GM23338 (cell line): ENCODE results near the gene TMEM178B. TPM values are rescaled to one million over a fixed set of nuclear protein-coding genes. Genes with fewer than 3 reads are reported as not detected.

ENCODE experiments used
- ATAC-seq: fragments of 200-7000 bp; cut with Tn5 transposase; 3 replicates; pipeline ENCODE4 v1.9.1; 2020
- DNase-seq: peaks from one replicate; pipeline ENCODE4 v3.0.0-alpha.2; 2015; ENCODE audit warnings: low spot score
- H2AFZ ChIP-seq: fragments of 200-600 bp; sonication (generic); 2 replicates; pipeline ENCODE4 v1.8.0; 2016; ENCODE audit warnings: antibody characterized with exemption, mild to moderate bottlenecking, moderate library complexity
- H3F3A ChIP-seq: fragments of 200-600 bp; sonication (generic); replicated peaks from 2 replicates; pipeline ENCODE4 v1.8.0; 2017; ENCODE audit warnings: antibody characterized with exemption, mixed run types, low read depth
- H3K27ac ChIP-seq: fragments of 200-600 bp; sonication (generic); 2 replicates; pipeline ENCODE4 v1.6.1; 2016; ENCODE audit warnings: low read depth
- H3K27me3 ChIP-seq: fragments of 200-600 bp; sonication (generic); 2 replicates; pipeline ENCODE4 v1.8.0; 2016; ENCODE audit warnings: mild to moderate bottlenecking, mixed run types, moderate library complexity; ENCODE audit not compliant: insufficient read depth
- H3K36me3 ChIP-seq: fragments of 200-600 bp; sonication (generic); 2 replicates; pipeline ENCODE4 v1.8.0; 2016; ENCODE audit warnings: mild to moderate bottlenecking; ENCODE audit not compliant: insufficient read depth
- H3K4me1 ChIP-seq: fragments of 200-600 bp; sonication (generic); 2 replicates; pipeline ENCODE4 v1.8.0; 2016; ENCODE audit warnings: mild to moderate bottlenecking, moderate library complexity; ENCODE audit not compliant: insufficient read depth
- H3K4me2 ChIP-seq: fragments of 200-600 bp; sonication (generic); 2 replicates; pipeline ENCODE4 v1.7.1; 2017; ENCODE audit warnings: mixed run types
- H3K4me3 ChIP-seq: fragments of 200-600 bp; sonication (generic); 2 replicates; pipeline ENCODE4 v1.6.1; 2016; ENCODE audit warnings: mixed run types
- H3K79me2 ChIP-seq: fragments of 200-600 bp; sonication (generic); replicated peaks from 2 replicates; pipeline ENCODE4 v1.8.0; 2017; ENCODE audit warnings: mild to moderate bottlenecking; ENCODE audit not compliant: insufficient read depth
- H3K9me2 ChIP-seq: fragments of 200-600 bp; sonication (generic); 2 replicates; pipeline ENCODE4 v1.8.0; 2017; ENCODE audit not compliant: insufficient read depth
- H4K20me1 ChIP-seq: fragments of 200-600 bp; sonication (generic); replicated peaks from 2 replicates; pipeline ENCODE4 v1.8.0; 2017; ENCODE audit warnings: mild to moderate bottlenecking; ENCODE audit not compliant: insufficient read depth
- H3K27ac Mint-ChIP-seq: 2 replicates; pipeline ENCODE4 v1.8.0; 2020; ENCODE audit warnings: inconsistent platforms, mild to moderate bottlenecking, moderate library complexity, mixed read lengths
- H3K27me3 Mint-ChIP-seq: 3 replicates; pipeline ENCODE4 v1.8.0; 2022; ENCODE audit warnings: low read depth, mild to moderate bottlenecking, moderate library complexity, mixed read lengths, inconsistent platforms; ENCODE audit not compliant: insufficient read depth, poor library complexity
- H3K36me3 Mint-ChIP-seq: 3 replicates; pipeline ENCODE4 v1.8.0; 2021; ENCODE audit warnings: low read depth, mild to moderate bottlenecking, inconsistent platforms, moderate library complexity, mixed read lengths
- H3K4me1 Mint-ChIP-seq: 3 replicates; pipeline ENCODE4 v1.8.0; 2020; ENCODE audit warnings: mild to moderate bottlenecking, inconsistent platforms, mixed read lengths
- H3K4me3 Mint-ChIP-seq: 3 replicates; pipeline ENCODE4 v1.8.0; 2021; ENCODE audit warnings: moderate library complexity, mild to moderate bottlenecking, inconsistent platforms, mixed read lengths
- H3K9me3 Mint-ChIP-seq: 3 replicates; pipeline ENCODE4 v1.8.0; 2020; ENCODE audit warnings: moderate library complexity, mild to moderate bottlenecking, inconsistent platforms, mixed read lengths
- CREB1 ChIP-seq: fragments of 250-450 bp; sonication (Bioruptor Pico); IDR thresholded peaks from 2 replicates; pipeline ENCODE4 v1.5.0; 2020; ENCODE audit warnings: low read depth, mild to moderate bottlenecking, moderate library complexity
- EZH2 ChIP-seq: fragments of 200-600 bp; sonication (generic); IDR thresholded peaks from one replicate; pipeline ENCODE4 v1.8.0; 2017; ENCODE audit warnings: antibody characterized with exemption, mild to moderate bottlenecking, low read depth; ENCODE audit not compliant: unreplicated experiment
- EZH2phosphoT487 ChIP-seq: fragments of 200-600 bp; sonication (generic); IDR thresholded peaks from one replicate; pipeline ENCODE4 v1.8.1; 2018; ENCODE audit warnings: antibody characterized with exemption; ENCODE audit not compliant: unreplicated experiment
- JUNB ChIP-seq: IDR thresholded peaks from one replicate; pipeline ENCODE4 v1.6.1; 2016; ENCODE audit warnings: antibody characterized with exemption; ENCODE audit not compliant: unreplicated experiment
- NANOG ChIP-seq: IDR thresholded peaks from 2 replicates; pipeline ENCODE4 v1.6.1; 2016; ENCODE audit warnings: antibody characterized with exemption, borderline replicate concordance
- POLR2AphosphoS5 ChIP-seq: IDR thresholded peaks from 2 replicates; pipeline ENCODE4 v1.6.1; 2016; ENCODE audit warnings: antibody characterized with exemption, low read depth
- STAT1 ChIP-seq: IDR thresholded peaks from one replicate; pipeline ENCODE4 v1.6.1; 2016; ENCODE audit warnings: antibody characterized with exemption; ENCODE audit not compliant: unreplicated experiment
- ZNF114 ChIP-seq: fragments of 250-450 bp; sonication (Bioruptor Pico); IDR thresholded peaks from 2 replicates; pipeline ENCODE4 v1.5.0; 2020; ENCODE audit warnings: mild to moderate bottlenecking, moderate library complexity
- ZNF331 ChIP-seq: fragments of 250-450 bp; sonication (Bioruptor Pico); IDR thresholded peaks from 2 replicates; pipeline ENCODE4 v1.5.0; 2020; ENCODE audit warnings: low read depth, mild to moderate bottlenecking, moderate library complexity
- polyA plus RNA-seq: library from polyadenylated mRNA; unstranded; fragments of >200 nt; fragmentation: Nextera tagmentation; extraction: Ambion mirVana; gene quantifications from 2 replicates; pipeline ENCODE4 v1.2.1, GENCODE V29; 2016
- total RNA-seq: library from RNA; depleted of rRNA; stranded (reverse); fragments of >200 nt; shearing (Covaris generic); gene quantifications from 2 replicates; pipeline ENCODE4 v1.2.3, GENCODE V29; 2014
- TF ChIP-seq, protein P1 (sequence below): IDR thresholded peaks from one replicate; pipeline ENCODE4 v1.6.1; 2018; ENCODE audit warnings: antibody characterized with exemption; ENCODE audit not compliant: unreplicated experiment
- TF ChIP-seq, protein P2 (sequence below), 2 experiments: fragments of 200-600 bp in 1 of 2; sonication (generic) in 1 of 2; conservative IDR thresholded peaks; 2 replicates each; pipeline versions ENCODE4 v1.5.1 to v1.6.1; 2016 to 2017; ENCODE audit warnings: antibody characterized with exemption in 2 of 2, low read depth in 2 of 2, mild to moderate bottlenecking in 2 of 2, moderate library complexity in 1 of 2
- TF ChIP-seq, protein P3 (sequence below): fragments of 250-450 bp; sonication (Bioruptor Pico); IDR thresholded peaks from 2 replicates; pipeline ENCODE4 v1.5.0; 2020; ENCODE audit warnings: mild to moderate bottlenecking, moderate library complexity
- TF ChIP-seq, protein P4 (sequence below): IDR thresholded peaks from 2 replicates; pipeline ENCODE4 v1.6.1; 2016; ENCODE audit warnings: antibody characterized with exemption

Gene TMEM178B
- total and polyA plus RNA-seq, 2 experiments from 2014 or later = 4.9 to 15.6 TPM

DNA sequence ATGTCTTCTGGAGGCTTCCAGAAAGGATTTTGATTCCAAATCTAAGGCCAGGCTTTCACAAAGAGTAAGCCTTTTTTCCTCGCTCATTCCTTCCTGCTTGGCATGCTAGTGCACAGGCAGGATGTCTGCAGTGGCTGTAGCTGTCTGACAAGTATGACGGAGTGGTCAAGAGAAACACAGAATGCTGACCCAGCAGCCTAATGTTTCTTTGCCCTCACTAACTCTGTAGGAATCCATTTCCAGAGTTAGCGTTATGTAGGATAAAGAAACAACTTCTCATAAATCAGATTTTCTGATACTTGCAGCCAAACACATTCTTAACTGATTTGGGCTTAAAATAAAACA lies 286.5 kb downstream of the TMEM178B start:
- no peak overlapping the region for H3K4me3 Mint-ChIP-seq
- H3K27ac ChIP-seq = no peak overlapping the region
- H3K9me2 ChIP-seq = no peaks in the 10 kb centered on the region
- H2AFZ ChIP-seq = no peak overlapping the region
- peaks cover 15% of the 10 kb centered on the region for H3K4me1 ChIP-seq
- no peak overlapping the region for H3K4me2 ChIP-seq
- no peaks in the 10 kb centered on the region for H3K36me3 Mint-ChIP-seq
- H3K79me2 ChIP-seq = 0 out of 2 replicates have a peak, but pooled peaks cover 8% of the 10 kb centered on the region
- H4K20me1 ChIP-seq = no peaks in the 10 kb centered on the region
- no peaks in the 10 kb centered on the region for H3K27me3 ChIP-seq
- H3K4me1 Mint-ChIP-seq = peaks cover 19% of the 10 kb centered on the region
- H3K27me3 Mint-ChIP-seq = no peaks in the 10 kb centered on the region
- no peak for TF ChIP-seq ZNF331
- no peak for TF ChIP-seq JUNB
- TF ChIP-seq, protein P1, sequence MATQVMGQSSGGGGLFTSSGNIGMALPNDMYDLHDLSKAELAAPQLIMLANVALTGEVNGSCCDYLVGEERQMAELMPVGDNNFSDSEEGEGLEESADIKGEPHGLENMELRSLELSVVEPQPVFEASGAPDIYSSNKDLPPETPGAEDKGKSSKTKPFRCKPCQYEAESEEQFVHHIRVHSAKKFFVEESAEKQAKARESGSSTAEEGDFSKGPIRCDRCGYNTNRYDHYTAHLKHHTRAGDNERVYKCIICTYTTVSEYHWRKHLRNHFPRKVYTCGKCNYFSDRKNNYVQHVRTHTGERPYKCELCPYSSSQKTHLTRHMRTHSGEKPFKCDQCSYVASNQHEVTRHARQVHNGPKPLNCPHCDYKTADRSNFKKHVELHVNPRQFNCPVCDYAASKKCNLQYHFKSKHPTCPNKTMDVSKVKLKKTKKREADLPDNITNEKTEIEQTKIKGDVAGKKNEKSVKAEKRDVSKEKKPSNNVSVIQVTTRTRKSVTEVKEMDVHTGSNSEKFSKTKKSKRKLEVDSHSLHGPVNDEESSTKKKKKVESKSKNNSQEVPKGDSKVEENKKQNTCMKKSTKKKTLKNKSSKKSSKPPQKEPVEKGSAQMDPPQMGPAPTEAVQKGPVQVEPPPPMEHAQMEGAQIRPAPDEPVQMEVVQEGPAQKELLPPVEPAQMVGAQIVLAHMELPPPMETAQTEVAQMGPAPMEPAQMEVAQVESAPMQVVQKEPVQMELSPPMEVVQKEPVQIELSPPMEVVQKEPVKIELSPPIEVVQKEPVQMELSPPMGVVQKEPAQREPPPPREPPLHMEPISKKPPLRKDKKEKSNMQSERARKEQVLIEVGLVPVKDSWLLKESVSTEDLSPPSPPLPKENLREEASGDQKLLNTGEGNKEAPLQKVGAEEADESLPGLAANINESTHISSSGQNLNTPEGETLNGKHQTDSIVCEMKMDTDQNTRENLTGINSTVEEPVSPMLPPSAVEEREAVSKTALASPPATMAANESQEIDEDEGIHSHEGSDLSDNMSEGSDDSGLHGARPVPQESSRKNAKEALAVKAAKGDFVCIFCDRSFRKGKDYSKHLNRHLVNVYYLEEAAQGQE = no peak
- TF ChIP-seq EZH2 = no peak
- no peak for TF ChIP-seq CREB1
- TF ChIP-seq POLR2AphosphoS5 = no peak
- TF ChIP-seq STAT1 = no peak
- TF ChIP-seq, protein P2, sequence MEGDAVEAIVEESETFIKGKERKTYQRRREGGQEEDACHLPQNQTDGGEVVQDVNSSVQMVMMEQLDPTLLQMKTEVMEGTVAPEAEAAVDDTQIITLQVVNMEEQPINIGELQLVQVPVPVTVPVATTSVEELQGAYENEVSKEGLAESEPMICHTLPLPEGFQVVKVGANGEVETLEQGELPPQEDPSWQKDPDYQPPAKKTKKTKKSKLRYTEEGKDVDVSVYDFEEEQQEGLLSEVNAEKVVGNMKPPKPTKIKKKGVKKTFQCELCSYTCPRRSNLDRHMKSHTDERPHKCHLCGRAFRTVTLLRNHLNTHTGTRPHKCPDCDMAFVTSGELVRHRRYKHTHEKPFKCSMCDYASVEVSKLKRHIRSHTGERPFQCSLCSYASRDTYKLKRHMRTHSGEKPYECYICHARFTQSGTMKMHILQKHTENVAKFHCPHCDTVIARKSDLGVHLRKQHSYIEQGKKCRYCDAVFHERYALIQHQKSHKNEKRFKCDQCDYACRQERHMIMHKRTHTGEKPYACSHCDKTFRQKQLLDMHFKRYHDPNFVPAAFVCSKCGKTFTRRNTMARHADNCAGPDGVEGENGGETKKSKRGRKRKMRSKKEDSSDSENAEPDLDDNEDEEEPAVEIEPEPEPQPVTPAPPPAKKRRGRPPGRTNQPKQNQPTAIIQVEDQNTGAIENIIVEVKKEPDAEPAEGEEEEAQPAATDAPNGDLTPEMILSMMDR (conservative IDR thresholded peaks at IDR 0.05; ENCODE audit: low read depth in 2 of 2) = no peak
- no peak for TF ChIP-seq ZNF114 (CRISPR knock-in tag)
- TF ChIP-seq, protein P3, sequence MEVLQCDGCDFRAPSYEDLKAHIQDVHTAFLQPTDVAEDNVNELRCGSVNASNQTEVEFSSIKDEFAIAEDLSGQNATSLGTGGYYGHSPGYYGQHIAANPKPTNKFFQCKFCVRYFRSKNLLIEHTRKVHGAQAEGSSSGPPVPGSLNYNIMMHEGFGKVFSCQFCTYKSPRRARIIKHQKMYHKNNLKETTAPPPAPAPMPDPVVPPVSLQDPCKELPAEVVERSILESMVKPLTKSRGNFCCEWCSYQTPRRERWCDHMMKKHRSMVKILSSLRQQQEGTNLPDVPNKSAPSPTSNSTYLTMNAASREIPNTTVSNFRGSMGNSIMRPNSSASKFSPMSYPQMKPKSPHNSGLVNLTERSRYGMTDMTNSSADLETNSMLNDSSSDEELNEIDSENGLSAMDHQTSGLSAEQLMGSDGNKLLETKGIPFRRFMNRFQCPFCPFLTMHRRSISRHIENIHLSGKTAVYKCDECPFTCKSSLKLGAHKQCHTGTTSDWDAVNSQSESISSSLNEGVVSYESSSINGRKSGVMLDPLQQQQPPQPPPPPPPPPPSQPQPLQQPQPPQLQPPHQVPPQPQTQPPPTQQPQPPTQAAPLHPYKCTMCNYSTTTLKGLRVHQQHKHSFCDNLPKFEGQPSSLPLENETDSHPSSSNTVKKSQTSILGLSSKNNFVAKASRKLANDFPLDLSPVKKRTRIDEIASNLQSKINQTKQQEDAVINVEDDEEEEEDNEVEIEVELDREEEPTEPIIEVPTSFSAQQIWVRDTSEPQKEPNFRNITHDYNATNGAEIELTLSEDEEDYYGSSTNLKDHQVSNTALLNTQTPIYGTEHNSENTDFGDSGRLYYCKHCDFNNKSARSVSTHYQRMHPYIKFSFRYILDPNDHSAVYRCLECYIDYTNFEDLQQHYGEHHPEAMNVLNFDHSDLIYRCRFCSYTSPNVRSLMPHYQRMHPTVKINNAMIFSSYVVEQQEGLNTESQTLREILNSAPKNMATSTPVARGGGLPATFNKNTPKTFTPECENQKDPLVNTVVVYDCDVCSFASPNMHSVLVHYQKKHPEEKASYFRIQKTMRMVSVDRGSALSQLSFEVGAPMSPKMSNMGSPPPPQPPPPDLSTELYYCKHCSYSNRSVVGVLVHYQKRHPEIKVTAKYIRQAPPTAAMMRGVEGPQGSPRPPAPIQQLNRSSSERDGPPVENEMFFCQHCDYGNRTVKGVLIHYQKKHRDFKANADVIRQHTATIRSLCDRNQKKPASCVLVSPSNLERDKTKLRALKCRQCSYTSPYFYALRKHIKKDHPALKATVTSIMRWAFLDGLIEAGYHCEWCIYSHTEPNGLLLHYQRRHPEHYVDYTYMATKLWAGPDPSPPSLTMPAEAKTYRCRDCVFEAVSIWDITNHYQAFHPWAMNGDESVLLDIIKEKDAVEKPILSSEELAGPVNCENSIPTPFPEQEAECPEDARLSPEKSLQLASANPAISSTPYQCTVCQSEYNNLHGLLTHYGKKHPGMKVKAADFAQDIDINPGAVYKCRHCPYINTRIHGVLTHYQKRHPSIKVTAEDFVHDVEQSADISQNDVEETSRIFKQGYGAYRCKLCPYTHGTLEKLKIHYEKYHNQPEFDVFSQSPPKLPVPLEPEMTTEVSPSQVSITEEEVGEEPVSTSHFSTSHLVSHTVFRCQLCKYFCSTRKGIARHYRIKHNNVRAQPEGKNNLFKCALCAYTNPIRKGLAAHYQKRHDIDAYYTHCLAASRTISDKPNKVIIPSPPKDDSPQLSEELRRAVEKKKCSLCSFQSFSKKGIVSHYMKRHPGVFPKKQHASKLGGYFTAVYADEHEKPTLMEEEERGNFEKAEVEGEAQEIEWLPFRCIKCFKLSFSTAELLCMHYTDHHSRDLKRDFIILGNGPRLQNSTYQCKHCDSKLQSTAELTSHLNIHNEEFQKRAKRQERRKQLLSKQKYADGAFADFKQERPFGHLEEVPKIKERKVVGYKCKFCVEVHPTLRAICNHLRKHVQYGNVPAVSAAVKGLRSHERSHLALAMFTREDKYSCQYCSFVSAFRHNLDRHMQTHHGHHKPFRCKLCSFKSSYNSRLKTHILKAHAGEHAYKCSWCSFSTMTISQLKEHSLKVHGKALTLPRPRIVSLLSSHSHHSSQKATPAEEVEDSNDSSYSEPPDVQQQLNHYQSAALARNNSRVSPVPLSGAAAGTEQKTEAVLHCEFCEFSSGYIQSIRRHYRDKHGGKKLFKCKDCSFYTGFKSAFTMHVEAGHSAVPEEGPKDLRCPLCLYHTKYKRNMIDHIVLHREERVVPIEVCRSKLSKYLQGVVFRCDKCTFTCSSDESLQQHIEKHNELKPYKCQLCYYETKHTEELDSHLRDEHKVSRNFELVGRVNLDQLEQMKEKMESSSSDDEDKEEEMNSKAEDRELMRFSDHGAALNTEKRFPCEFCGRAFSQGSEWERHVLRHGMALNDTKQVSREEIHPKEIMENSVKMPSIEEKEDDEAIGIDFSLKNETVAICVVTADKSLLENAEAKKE = no peak
- no peak for TF ChIP-seq EZH2phosphoT487
- no peak for TF ChIP-seq NANOG
- TF ChIP-seq, protein P4, sequence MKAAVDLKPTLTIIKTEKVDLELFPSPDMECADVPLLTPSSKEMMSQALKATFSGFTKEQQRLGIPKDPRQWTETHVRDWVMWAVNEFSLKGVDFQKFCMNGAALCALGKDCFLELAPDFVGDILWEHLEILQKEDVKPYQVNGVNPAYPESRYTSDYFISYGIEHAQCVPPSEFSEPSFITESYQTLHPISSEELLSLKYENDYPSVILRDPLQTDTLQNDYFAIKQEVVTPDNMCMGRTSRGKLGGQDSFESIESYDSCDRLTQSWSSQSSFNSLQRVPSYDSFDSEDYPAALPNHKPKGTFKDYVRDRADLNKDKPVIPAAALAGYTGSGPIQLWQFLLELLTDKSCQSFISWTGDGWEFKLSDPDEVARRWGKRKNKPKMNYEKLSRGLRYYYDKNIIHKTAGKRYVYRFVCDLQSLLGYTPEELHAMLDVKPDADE = no peak
- H3F3A ChIP-seq = no peaks in the 10 kb centered on the region
- no peak for ATAC-seq
- no peak overlapping the region for H3K4me3 ChIP-seq
- H3K27ac Mint-ChIP-seq = no peak overlapping the region
- no peaks in the 10 kb centered on the region for H3K9me3 Mint-ChIP-seq
- DNase-seq = no peak
- H3K36me3 ChIP-seq = no peaks in the 10 kb centered on the region; the same call in 1 of the 2 replicates
